GM20000 (cell line): ENCODE measurements around the gene IRF2BP1.
"Not testable (repeated sequence)": the region's sequence is repeated elsewhere in the genome, so short reads cannot be mapped to it uniquely, and the experiment has no call there.

ENCODE experiments used
- DNase-seq: peaks from one replicate; pipeline ENCODE4 v3.0.0; 2012; ENCODE audit warnings: low spot score
- CTCF ChIP-seq: IDR thresholded peaks from 2 replicates; pipeline ENCODE4 v1.5.1; 2012; ENCODE audit warnings: mild to moderate bottlenecking, control low read depth; ENCODE audit errors: extremely low read depth, missing control alignments

The IRF2BP1 gene

GRCh38 chr19:45901912-45902650 lies 16.1 kb upstream of the IRF2BP1 start, which contains the start of gene MYPOP:
Gene MYPOP (minus strand): TSS chr19:45902613. CDS start chr19:45901773, 840 bp downstream.
- TF ChIP-seq CTCF: no peak
- DNase-seq: peak; percentile 58

GRCh38 chr19:45901432-45901911 lies 15.5 kb upstream of the IRF2BP1 start:
- DNase-seq: peak; percentile 61

GRCh38 chr19:45900738-45901431 lies 14.9 kb upstream of the IRF2BP1 start:
- TF ChIP-seq CTCF: no peak

More at GRCh38 chr19:45901432-45901911, 15.5 kb upstream of the IRF2BP1 start:
- TF ChIP-seq CTCF: no peak

GRCh38 chr19:45899919-45900589 lies 14.1 kb upstream of the IRF2BP1 start:
- DNase-seq: no peak
- TF ChIP-seq CTCF: no peak

More at GRCh38 chr19:45900738-45901431, 14.9 kb upstream of the IRF2BP1 start:
- no peak for DNase-seq

GRCh38 chr19:45899253-45899652 lies 13.3 kb upstream of the IRF2BP1 start:
- DNase-seq: no peak

GRCh38 chr19:45897261-45897812 lies 11.4 kb upstream of the IRF2BP1 start:
- DNase-seq: no peak
- no peak for TF ChIP-seq CTCF

More at GRCh38 chr19:45899253-45899652, 13.3 kb upstream of the IRF2BP1 start:
- TF ChIP-seq CTCF: no peak

- DNase-seq: not testable (repeated sequence)
Measured at GRCh38 chr19:45895983-45896599, 10.2 kb upstream of the IRF2BP1 start.
